Measurements from ENCODE around the gene NRBP1. TPM values are rescaled to one million over a fixed set of nuclear protein-coding genes. Genes with fewer than 3 reads are reported as not detected.

Gene NRBP1
- total RNA-seq, 1 donor: 118 TPM

DNA sequence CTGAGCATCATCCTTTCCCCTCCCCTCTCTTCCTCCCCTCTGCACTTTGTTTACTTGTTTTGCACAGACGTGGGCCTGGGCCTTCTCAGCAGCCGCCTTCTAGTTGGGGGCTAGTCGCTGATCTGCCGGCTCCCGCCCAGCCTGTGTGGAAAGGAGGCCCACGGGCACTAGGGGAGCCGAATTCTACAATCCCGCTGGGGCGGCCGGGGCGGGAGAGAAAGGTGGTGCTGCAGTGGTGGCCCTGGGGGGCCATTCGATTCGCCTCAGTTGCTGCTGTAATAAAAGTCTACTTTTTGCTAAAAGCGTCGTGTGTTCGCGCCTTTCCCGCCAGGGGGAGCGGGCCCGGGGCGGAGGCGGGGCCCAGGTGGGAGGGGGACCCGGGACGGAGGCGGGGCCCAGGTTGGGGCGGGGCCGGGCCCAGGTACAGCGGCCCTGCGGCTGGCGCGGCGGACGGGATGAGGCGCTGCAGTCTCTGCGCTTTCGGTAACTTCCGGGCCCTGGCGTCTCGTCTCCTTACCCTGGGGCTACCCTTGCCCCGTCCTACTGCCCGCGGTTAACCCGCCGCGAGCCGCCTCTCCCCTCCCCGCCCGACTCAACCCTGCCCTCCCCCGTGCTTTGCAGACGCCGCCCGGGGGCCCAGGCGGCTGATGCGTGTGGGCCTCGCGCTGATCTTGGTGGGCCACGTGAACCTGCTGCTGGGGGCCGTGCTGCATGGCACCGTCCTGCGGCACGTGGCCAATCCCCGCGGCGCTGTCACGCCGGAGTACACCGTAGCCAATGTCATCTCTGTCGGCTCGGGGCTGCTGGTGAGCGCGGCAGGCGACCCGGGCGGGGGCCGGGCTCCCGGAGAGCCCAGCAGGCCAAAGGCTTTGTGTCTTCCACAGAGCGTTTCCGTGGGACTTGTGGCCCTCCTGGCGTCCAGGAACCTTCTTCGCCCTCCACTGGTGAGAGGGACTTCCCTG, 13.8 kb downstream of the NRBP1 start, which contains the start of gene KRTCAP3:
TSS of gene KRTCAP3 (plus strand) at position 424 of the 962 bp plus-strand sequence. CDS start at position 456, 32 bp downstream.
- H3K4me3 ChIP-seq (ENCODE audit: low read depth, low read length): no peak within 1 kb of the TSS
- DNase-seq (ENCODE audit: low read depth): no peak
- TF ChIP-seq CTCF (IDR thresholded peaks at IDR 0.05; ENCODE audit: insufficient read depth, low read length): no peak

- TF ChIP-seq CTCF (IDR thresholded peaks at IDR 0.05; ENCODE audit: insufficient read depth, low read length): no peak
Observed at GRCh38 chr2:27442920-27443282, 14.5 kb downstream of the NRBP1 start.

GRCh38 chr2:27445155-27445554, 16.7 kb downstream of the NRBP1 start:
- no peak for TF ChIP-seq CTCF (IDR thresholded peaks at IDR 0.05; ENCODE audit: insufficient read depth, low read length)
- no peak overlapping the region for H3K4me3 ChIP-seq (ENCODE audit: low read depth, low read length)
- no peak for DNase-seq (ENCODE audit: low read depth)

More at GRCh38 chr2:27442920-27443282, 14.5 kb downstream of the NRBP1 start:
- peak; percentile 2 for DNase-seq (ENCODE audit: low read depth)
- no peak overlapping the region for H3K4me3 ChIP-seq (ENCODE audit: low read depth, low read length)

GRCh38 chr2:27445615-27446014, 17.2 kb downstream of the NRBP1 start:
- no peak for TF ChIP-seq CTCF (IDR thresholded peaks at IDR 0.05; ENCODE audit: insufficient read depth, low read length)
- no peak for DNase-seq (ENCODE audit: low read depth)
- H3K4me3 ChIP-seq (ENCODE audit: low read depth, low read length): no peak overlapping the region

GRCh38 chr2:27446057-27446456, 17.6 kb downstream of the NRBP1 start:
- no peak for DNase-seq (ENCODE audit: low read depth)

GRCh38 chr2:27448381-27448780, 19.9 kb downstream of the NRBP1 start:
- no peak for TF ChIP-seq CTCF (IDR thresholded peaks at IDR 0.05; ENCODE audit: insufficient read depth, low read length)
- H3K4me3 ChIP-seq (ENCODE audit: low read depth, low read length): no peak overlapping the region
- DNase-seq (ENCODE audit: low read depth): no peak

More at GRCh38 chr2:27446057-27446456, 17.6 kb downstream of the NRBP1 start:
- H3K4me3 ChIP-seq (ENCODE audit: low read depth, low read length): no peak overlapping the region
- TF ChIP-seq CTCF (IDR thresholded peaks at IDR 0.05; ENCODE audit: insufficient read depth, low read length): no peak
